K562 (cell line): ENCODE results near the gene PDE11A. TPM values are rescaled to one million over a fixed set of nuclear protein-coding genes. Genes with fewer than 3 reads are reported as not detected.

Source experiments
- ATAC-seq: fragments of 200-7000 bp; cut with Tn5 transposase; 3 replicates; pipeline ENCODE4 v1.9.1; 2020; ENCODE audit warnings: moderate library complexity
- BruUV-seq: library from RNA; stranded (reverse); fragments of 400-500 nt; replicated peaks from 2 replicates; lab custom pipeline; 2021; lab: Mats Ljungman, UMichigan
- CTCF ChIA-PET: fragments of 300-600 bp; formaldehyde crosslinking; extraction: SDS; loops from one replicate; lab custom pipeline; 2021; ENCODE audit warnings: low intra/inter-chr PET ratio; lab: Yijun Ruan, JAX
- POLR2A ChIA-PET: fragments of 300-600, 350-650 bp; sonication (Branson Sonifier 250); formaldehyde crosslinking; extraction: SDS; loops from one replicate; lab custom pipeline; 2021; ENCODE audit warnings: antibody characterized with exemption, inconsistent platforms; lab: Yijun Ruan, JAX
- DNase-seq, 4 experiments: peaks; one replicate each; pipeline versions ENCODE4 v3.0.0 to v3.0.0-alpha.2; 2011 to 2018; ENCODE audit warnings: low spot score in 3 of 4, mixed read lengths in 3 of 4; ENCODE audit errors: extremely low read depth in 1 of 4
- FAIRE-seq: peaks from 2 replicates; lab custom pipeline; 2011; peaks lifted over from hg19 to GRCh38; lab: Jason Lieb, UNC
- H2AFZ ChIP-seq: 2 replicates; pipeline ENCODE4 v1.6.0; 2011; ENCODE audit warnings: low read depth, low read length, control low read depth, inconsistent platforms
- H3K27ac ChIP-seq: fragments of 200-600 bp; 3 replicates; pipeline ENCODE4 v1.8.0; 2011; ENCODE audit warnings: low read depth, mild to moderate bottlenecking, control low read depth, inconsistent platforms, low read length, moderate library complexity, mixed read lengths; ENCODE audit errors: extremely low read depth
- H3K27me3 ChIP-seq, 2 experiments: fragments of 300-600 bp in 1 of 2; 2 replicates in 1 of 2; 3 replicates in 1 of 2; pipeline versions ENCODE4 v1.6.0 to v1.8.0; 2011; ENCODE audit warnings: inconsistent platforms in 2 of 2, low read length in 2 of 2, mild to moderate bottlenecking in 1 of 2, mixed read lengths in 1 of 2, moderate library complexity in 1 of 2; ENCODE audit not compliant: control insufficient read depth in 2 of 2, insufficient read depth in 2 of 2
- H3K36me3 ChIP-seq: fragments of 300-600 bp; 3 replicates; pipeline ENCODE4 v1.8.0; 2011; ENCODE audit warnings: mild to moderate bottlenecking, low read length, inconsistent platforms; ENCODE audit not compliant: control insufficient read depth, insufficient read depth
- H3K4me1 ChIP-seq, 2 experiments: fragments of 200-600 bp in 1 of 2; replicated peaks in 1 of 2; 2 replicates in 1 of 2; 3 replicates in 1 of 2; pipeline versions ENCODE4 v1.5.1 to v1.8.0; 2011; ENCODE audit warnings: inconsistent platforms in 2 of 2, low read length in 2 of 2, mild to moderate bottlenecking in 1 of 2, mixed read lengths in 1 of 2, moderate library complexity in 1 of 2; ENCODE audit not compliant: control insufficient read depth in 2 of 2, insufficient read depth in 2 of 2
- H3K4me2 ChIP-seq: 2 replicates; pipeline ENCODE4 v1.6.1; 2011; ENCODE audit warnings: low read length, control low read depth, inconsistent platforms, mixed read lengths; ENCODE audit not compliant: insufficient read depth
- H3K4me3 ChIP-seq: fragments of 200-600 bp; sonication (generic), shearing (Covaris generic); 2 replicates; pipeline ENCODE4 v1.5.1; 2016; ENCODE audit warnings: control low read depth, inconsistent platforms
- H3K79me2 ChIP-seq: fragments of 200-600 bp; 3 replicates; pipeline ENCODE4 v1.8.0; 2011; ENCODE audit warnings: low read length, inconsistent platforms; ENCODE audit not compliant: control insufficient read depth, insufficient read depth
- H3K9ac ChIP-seq, 2 experiments: 2 replicates each; pipeline versions ENCODE4 v1.6.0 to v1.6.1; 2011; ENCODE audit warnings: low read depth in 2 of 2, low read length in 2 of 2, control low read depth in 1 of 2, inconsistent platforms in 1 of 2, mild to moderate bottlenecking in 1 of 2, mixed read lengths in 1 of 2; ENCODE audit not compliant: insufficient read depth in 1 of 2
- H3K9me1 ChIP-seq: one replicate; pipeline ENCODE4 v1.6.0; 2011; ENCODE audit warnings: inconsistent platforms, mild to moderate bottlenecking, low read length, moderate library complexity; ENCODE audit not compliant: control insufficient read depth, insufficient read depth
- H3K9me3 ChIP-seq: replicated peaks from 2 replicates; pipeline ENCODE4 v1.5.1; 2011; ENCODE audit warnings: low read depth, low read length, inconsistent platforms; ENCODE audit not compliant: control insufficient read depth, insufficient read depth
- H4K20me1 ChIP-seq: replicated peaks from 2 replicates; pipeline ENCODE4 v1.6.1; 2011; ENCODE audit warnings: low read length, inconsistent platforms, mixed read lengths; ENCODE audit not compliant: control insufficient read depth, insufficient read depth
- CBX3 ChIP-seq, 2 experiments: IDR thresholded peaks; 1 replicate in 1 of 2; 2 replicates in 1 of 2; pipeline ENCODE4 v1.6.1; 2012; ENCODE audit warnings: inconsistent platforms in 2 of 2, low read length in 2 of 2, borderline replicate concordance in 1 of 2, control low read depth in 1 of 2
- CBX8 ChIP-seq: fragments of 200-600 bp; sonication (generic); IDR thresholded peaks from 2 replicates; pipeline ENCODE4 v1.6.1; 2012; ENCODE audit warnings: borderline replicate concordance, mixed run types, low read depth, mild to moderate bottlenecking, moderate library complexity, mixed read lengths, low read length, control low read depth, inconsistent platforms; ENCODE audit not compliant: poor library complexity, severe bottlenecking; ENCODE audit errors: extremely low read depth
- CEBPG ChIP-seq, 3 experiments: fragments of 200-800 bp in 1 of 3; sonication (Bioruptor generic) in 1 of 3; sonication (generic) in 1 of 3; formaldehyde crosslinking in 1 of 3; IDR thresholded peaks in 2 of 3; conservative IDR thresholded peaks in 1 of 3; 2 replicates each; pipeline versions ENCODE4 v1.6.1 to v1.8.0; 2016 to 2022; ENCODE audit warnings: missing compliant biosample characterization in 2 of 3, missing genetic modification characterization in 2 of 3, mild to moderate bottlenecking in 1 of 3, missing genetic modification reagents in 1 of 3
- CTBP1 ChIP-seq: fragments of 450-650 bp; IDR thresholded peaks from 2 replicates; pipeline ENCODE4 v1.6.1; 2016; ENCODE audit warnings: borderline replicate concordance
- ELF1 ChIP-seq: fragments of 200-800 bp; sonication (Bioruptor generic); IDR thresholded peaks from 2 replicates; pipeline ENCODE4 v1.6.1; 2016; ENCODE audit warnings: missing genetic modification characterization, missing compliant biosample characterization
- EP400 ChIP-seq: fragments of 450-650 bp; IDR thresholded peaks from 2 replicates; pipeline ENCODE4 v1.6.1; 2017; ENCODE audit warnings: antibody characterized with exemption, mild to moderate bottlenecking, moderate library complexity
- NCOA4 ChIP-seq: fragments of 450-650 bp; IDR thresholded peaks from 2 replicates; pipeline ENCODE4 v1.6.1; 2018; ENCODE audit warnings: mild to moderate bottlenecking; ENCODE audit not compliant: partially characterized antibody
- NEUROD1 ChIP-seq: fragments of 150-350 bp; IDR thresholded peaks from 2 replicates; pipeline ENCODE4 v1.6.1; 2014; ENCODE audit warnings: borderline replicate concordance, low read length, low read depth; ENCODE audit not compliant: partially characterized antibody
- POLR3G ChIP-seq: IDR thresholded peaks from 2 replicates; pipeline ENCODE4 v1.6.1; 2011; ENCODE audit not compliant: insufficient read length, insufficient replicate concordance; ENCODE audit errors: extremely low read depth
- PRMT5 ChIP-seq: sonication (generic); formaldehyde crosslinking; IDR thresholded peaks from 2 replicates; pipeline ENCODE4 v1.5.0; 2020; ENCODE audit warnings: missing genetic modification reagents
- PTTG1 ChIP-seq: fragments of 450-650 bp; IDR thresholded peaks from 2 replicates; pipeline ENCODE4 v1.6.1; 2016; ENCODE audit warnings: low read depth, mild to moderate bottlenecking, missing genetic modification characterization, missing compliant biosample characterization
- PYGO2 ChIP-seq: fragments of 450-650 bp; IDR thresholded peaks from 2 replicates; pipeline ENCODE4 v1.6.1; 2016; ENCODE audit warnings: mild to moderate bottlenecking, missing genetic modification characterization, moderate library complexity, missing compliant biosample characterization
- TFE3 ChIP-seq: fragments of 450-650 bp; formaldehyde crosslinking; IDR thresholded peaks from 2 replicates; pipeline ENCODE4 v1.4.0; 2020; ENCODE audit warnings: mild to moderate bottlenecking, mixed read lengths
- VEZF1 ChIP-seq: fragments of 200-800 bp; sonication (Bioruptor generic); IDR thresholded peaks from 2 replicates; pipeline ENCODE4 v1.6.1; 2017; ENCODE audit warnings: missing genetic modification characterization, missing compliant biosample characterization
- ZNF146 ChIP-seq: IDR thresholded peaks from one replicate; pipeline ENCODE4 v1.6.1; 2018; ENCODE audit warnings: missing compliant biosample characterization; ENCODE audit not compliant: unreplicated experiment
- ZNF212 ChIP-seq: fragments of 450-650 bp; formaldehyde crosslinking; IDR thresholded peaks from 2 replicates; pipeline ENCODE4 v1.4.0; 2020; ENCODE audit warnings: mild to moderate bottlenecking
- WGBS: fragments of 100-300 bp; shearing (Covaris generic); methylation state at CpG from one replicate; pipeline ENCODE4 v1.1.6; 2016; ENCODE audit warnings: low coverage, mixed read lengths; ENCODE audit not compliant: insufficient coverage; ENCODE audit errors: missing lambda C conversion rate; 5-methylcytosine and 5-hydroxymethylcytosine counted together
- in situ Hi-C: fragments of 300-500 bp; cut with MboI; formaldehyde crosslinking; loops from 4 replicates; pipeline ENCODE4 v1.15.0; 2018; ENCODE audit warnings: inconsistent platforms, mixed read lengths
- intact Hi-C: fragments of 100-400 bp; cut with micrococcal nuclease; formaldehyde crosslinking; loops from 2 replicates; pipeline ENCODE4 v1.14.2; 2022
- polyA plus RNA-seq, 8 experiments: library from polyadenylated mRNA; depleted of rRNA in 4 of 8; stranded (reverse) in 5 of 8; unstranded in 3 of 8; fragments of >200 nt; fragmentation: Nextera tagmentation in 2 of 8; fragmentation: Illumina TruSeq in 1 of 8; extraction: Ambion mirVana in 2 of 8; extraction: Trizol in 1 of 8; gene quantifications; 2 replicates each; pipeline versions ENCODE4 v1.2.1 to v1.2.3, GENCODE V29; 2011 to 2014; ENCODE audit warnings: inconsistent platforms in 1 of 8, missing spikeins in 1 of 8
- total RNA-seq, 7 experiments: library from RNA; depleted of rRNA in 6 of 7; stranded (reverse); fragments of >200 nt in 6 of 7; fragmentation: Illumina TruSeq in 2 of 7; extraction: Trizol in 2 of 7; gene quantifications; 2 replicates each; pipeline versions ENCODE4 v1.2.1 to v1.2.3, GENCODE V29; 2011 to 2021; ENCODE audit warnings: low replicate concordance in 1 of 7
- TF ChIP-seq, protein P1 (sequence below): fragments of 250-450 bp; sonication (Bioruptor Pico); IDR thresholded peaks from 2 replicates; pipeline ENCODE4 v1.8.0; 2022; ENCODE audit warnings: moderate library complexity, mild to moderate bottlenecking, inconsistent platforms

PDE11A gene
- total and polyA plus RNA-seq, 9 of the 15 experiments (the other 6 are each of a cell fraction or from before 2014, with no cell fraction given): 3.2 to 22.1 (median 5.7) TPM

DNA sequence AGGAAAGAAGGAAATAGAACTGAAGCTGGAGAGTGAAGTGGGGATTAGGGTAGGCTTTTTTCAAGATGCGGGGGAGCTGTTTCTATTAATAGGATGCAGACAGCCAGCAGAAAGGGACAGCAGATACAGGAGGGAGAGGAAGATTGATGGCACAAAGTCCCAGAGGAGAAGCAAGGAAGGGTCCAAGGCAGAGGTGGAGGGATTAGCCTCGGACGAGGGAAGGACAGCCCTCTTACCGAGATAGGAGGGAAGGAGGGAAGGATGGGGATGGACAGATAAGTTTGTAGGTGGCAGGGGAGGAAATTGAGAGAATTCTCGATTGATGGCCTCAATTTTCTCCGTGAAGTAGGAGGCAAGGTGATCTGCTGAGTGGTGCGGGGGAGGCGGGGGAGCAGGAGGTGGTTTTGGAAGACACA, 362.6 kb downstream of the PDE11A start:
- no TSS peak for BruUV-seq
- CTCF ChIA-PET: no interaction called here
- TF ChIP-seq CTBP1 (peak; percentile 77), EP400 (no peak), NEUROD1 (no peak), POLR3G (no peak), ZNF212 (CRISPR knock-in tag) (no peak), ZNF146 (CRISPR knock-in tag) (no peak), PRMT5 (CRISPR knock-in tag) (no peak), CEBPG (CRISPR knock-in tag; IDR thresholded peaks at IDR 0.05) (no peak), CEBPG (tag; conservative IDR thresholded peaks at IDR 0.05 in 1 of 2, IDR thresholded peaks at IDR 0.05 in 1 of 2) (no peak), ELF1 (tag) (no peak), CBX3 (IDR thresholded peaks at IDR 0.05; ENCODE audit: borderline replicate concordance in 1 of 2, low read length in 2 of 2) (no peak), TFE3 (CRISPR knock-in tag) (no peak), VEZF1 (CRISPR knock-in tag) (no peak), CBX8 (no peak), PTTG1 (no peak), PYGO2 (tag) (no peak), NCOA4 (no peak)
- TF ChIP-seq, protein P1, sequence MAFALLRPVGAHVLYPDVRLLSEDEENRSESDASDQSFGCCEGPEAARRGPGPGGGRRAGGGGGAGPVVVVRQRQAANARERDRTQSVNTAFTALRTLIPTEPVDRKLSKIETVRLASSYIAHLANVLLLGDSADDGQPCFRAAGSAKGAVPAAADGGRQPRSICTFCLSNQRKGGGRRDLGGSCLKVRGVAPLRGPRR (CRISPR knock-in tag): no peak

More for the DNA sequence above, 362.6 kb downstream of the PDE11A start:
- no peaks in the 10 kb centered on the region for H3K9me3 ChIP-seq
- no peaks in the 10 kb centered on the region for H3K79me2 ChIP-seq
- no peak overlapping the region for H3K27ac ChIP-seq
- in situ Hi-C loops: no loop called here
- 2% methylated on average over 8 of the region's 8 CpGs for WGBS
- DNase-seq (peak in 1 of 4 experiments; percentile 33), ATAC-seq (peak; percentile 26; the same call in 2 of the 3 replicates), FAIRE-seq (no peak)
- H3K4me3 ChIP-seq: no peak overlapping the region
- intact Hi-C loops: no loop called here
- H3K36me3 ChIP-seq: no peaks in the 10 kb centered on the region
- H4K20me1 ChIP-seq: peaks cover 3% of the 10 kb centered on the region; the same call in 1 of the 2 replicates
- H3K9me1 ChIP-seq: no peaks in the 10 kb centered on the region
- no peak overlapping the region for H3K4me2 ChIP-seq
- H3K27me3 ChIP-seq: peaks cover 2 to 15% of the 10 kb centered on the region in 2 experiments; a peak in 1 of 5 replicates
- POLR2A ChIA-PET: interaction anchor here (0.6 to 1.5 kb wide), 4 partner anchors 13 to 57 kb away, joined by 3 to 6 read pairs (median 5); no protein-coding TSS in a partner anchor
- H2AFZ ChIP-seq: no peak overlapping the region
- peak overlapping the region in 1 of 2 experiments; percentile 11; a peak in 1 of 4 replicates for H3K9ac ChIP-seq
- peaks cover 0 to 18% of the 10 kb centered on the region in 2 experiments; a peak in 3 of 5 replicates for H3K4me1 ChIP-seq
